Endometrium (tissue), 2 donors: ENCODE data around the gene ADAM10.

Experiments
- FAIRE-seq: peaks from 2 replicates; lab custom pipeline; 2012; peaks lifted over from hg19 to GRCh38; lab: Jason Lieb, UNC
- donor health status: control.
- donor health status: control.

ADAM10 gene

GRCh38 chr15:58755350-58755749, 5.8 kb upstream of the ADAM10 start:
- FAIRE-seq = no peak

DNA sequence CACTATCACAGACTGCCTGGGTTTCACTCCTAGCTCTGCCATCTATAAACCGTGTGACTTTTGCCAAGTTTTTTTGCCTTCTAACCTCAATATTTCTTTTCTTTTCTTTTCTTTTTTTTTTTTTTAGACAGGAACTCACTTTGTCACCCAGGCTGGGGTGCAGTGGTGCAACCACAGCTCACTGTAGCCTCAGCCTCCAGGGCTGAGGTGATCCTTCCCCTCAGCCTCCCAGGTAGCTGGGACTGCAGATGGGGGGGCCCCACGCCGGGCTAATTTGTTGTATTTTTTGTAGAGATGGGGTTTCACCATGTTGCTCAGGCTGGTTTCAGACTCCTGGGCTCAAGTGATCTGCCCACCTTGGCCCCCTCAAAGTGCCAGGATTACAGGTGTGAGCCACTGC, 3.2 kb upstream of the ADAM10 start:
- no peak for FAIRE-seq

DNA sequence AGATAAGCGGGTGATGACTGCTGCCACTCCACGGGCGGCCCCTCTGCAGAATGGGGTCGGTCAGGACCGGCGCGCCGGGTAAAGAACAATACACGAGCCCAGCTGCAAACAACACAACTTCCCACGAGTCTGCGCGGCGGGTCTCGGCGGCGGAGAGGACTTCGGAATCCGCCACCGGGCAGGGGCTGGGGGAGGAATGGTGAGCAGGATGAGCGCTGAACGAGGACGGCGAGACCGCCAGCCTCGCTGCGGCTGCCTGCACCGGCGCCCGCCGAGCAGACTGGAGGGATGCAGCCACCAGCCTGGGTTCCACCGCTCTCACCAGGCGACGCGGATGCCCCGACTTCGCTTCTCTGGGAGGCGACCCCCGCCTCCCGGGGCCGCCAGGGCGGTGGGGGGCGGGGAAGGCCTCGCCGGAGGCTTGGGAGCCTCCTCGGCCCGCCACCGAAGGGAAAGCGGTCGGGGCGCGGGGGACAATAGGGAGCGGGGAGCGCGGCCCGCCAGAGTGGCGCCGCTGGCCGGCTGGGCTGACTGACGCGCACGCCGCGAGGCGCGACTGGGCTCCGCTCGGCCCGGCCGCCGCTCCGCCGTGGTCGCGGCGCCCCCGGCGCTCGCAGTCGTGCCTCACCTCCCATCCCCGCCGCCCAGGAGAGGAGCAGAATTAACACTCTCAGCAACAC, 515 bp downstream of the ADAM10 start:
- FAIRE-seq = no peak

DNA sequence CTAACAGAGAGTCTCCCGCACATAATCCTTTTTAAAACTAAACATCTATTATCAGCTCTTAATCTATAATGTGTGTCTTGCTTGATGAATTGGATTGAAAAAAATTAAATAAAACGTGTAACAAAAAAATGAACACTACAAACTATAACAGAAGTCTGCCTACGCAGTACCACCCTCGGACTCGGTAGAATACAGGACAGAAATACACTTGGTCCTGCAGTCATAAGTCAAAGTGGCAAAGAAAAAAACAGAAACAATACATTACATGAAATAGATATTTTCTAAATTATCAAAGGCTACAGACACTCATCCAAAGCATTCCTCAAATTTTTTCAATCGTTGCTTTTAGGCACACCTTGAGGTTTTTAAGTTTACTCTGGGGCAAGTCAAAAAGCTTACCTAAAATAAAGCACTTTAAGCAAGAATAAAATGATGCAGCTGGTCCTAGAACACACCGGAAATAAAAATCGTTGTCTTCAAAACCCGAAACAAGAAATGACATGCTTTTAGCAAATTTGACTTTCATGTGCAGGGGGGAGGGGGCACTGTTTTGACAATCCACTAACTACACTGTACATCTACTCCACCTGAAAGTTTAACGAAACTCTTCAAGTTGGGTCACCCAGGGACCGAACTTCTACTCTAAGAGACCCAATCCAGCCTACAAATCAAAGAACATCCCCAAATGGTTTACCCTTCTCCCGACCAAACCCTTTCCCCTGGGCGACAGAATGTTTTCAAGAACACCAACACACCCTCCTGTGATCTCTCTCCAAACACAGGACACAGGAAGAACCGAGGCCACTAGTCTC, 1.3 kb downstream of the ADAM10 start:
- no peak for FAIRE-seq

DNA sequence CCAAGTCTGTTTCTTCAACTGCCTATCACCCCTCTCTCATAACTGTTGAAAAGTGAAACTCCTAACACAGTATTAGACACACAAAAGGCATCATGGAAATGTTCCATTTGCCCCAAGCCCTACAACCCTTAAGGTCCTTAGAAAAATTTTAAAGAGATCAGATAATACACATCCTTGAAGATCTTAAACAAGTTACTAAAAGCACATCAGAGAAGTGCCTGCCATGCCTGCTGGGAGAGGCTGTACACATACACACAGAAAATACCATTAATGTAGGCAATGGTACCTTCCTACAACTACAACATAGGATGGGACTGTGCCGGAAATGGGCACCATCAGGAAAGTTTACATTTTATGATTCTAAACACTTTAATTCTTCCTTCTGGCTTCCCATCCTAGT, 3.3 kb downstream of the ADAM10 start:
- FAIRE-seq = no peak

DNA sequence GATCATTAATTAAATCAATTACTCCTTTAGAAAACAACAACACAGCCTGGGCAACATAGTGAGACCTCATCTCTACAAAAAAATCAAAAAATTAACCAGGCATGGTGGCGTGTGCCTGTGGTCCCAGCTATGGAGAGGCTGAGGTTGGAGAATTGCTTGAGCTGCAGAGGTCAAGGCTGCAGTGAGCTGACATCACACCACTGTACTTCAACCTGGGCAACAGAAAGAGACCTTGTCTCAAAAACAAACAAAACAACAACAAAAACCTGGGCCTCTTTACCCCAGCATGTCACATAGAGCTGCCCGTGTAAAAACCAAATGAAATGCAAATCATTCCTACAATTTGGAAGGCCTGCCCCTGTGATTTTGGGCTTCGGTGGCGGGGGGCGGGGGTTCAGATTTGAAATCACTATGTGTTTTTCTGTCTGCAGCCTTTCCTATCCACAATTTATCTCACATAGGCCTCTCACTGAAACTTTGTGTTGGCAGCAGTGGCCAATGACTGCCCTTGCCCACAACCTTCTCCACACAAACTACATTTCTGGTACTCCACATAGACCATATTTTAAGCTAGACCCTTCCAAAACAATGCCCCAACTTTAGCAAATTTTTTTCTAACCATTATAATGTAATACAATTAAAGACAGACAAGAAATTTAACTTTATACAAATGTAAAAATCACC, 6.5 kb downstream of the ADAM10 start:
- FAIRE-seq = no peak

- peak; percentile 76 for FAIRE-seq
Measured at GRCh38 chr15:58742022-58742813, 7.3 kb downstream of the ADAM10 start.

- no peak for FAIRE-seq
Measured at GRCh38 chr15:58741032-58741431, 8.5 kb downstream of the ADAM10 start.

DNA sequence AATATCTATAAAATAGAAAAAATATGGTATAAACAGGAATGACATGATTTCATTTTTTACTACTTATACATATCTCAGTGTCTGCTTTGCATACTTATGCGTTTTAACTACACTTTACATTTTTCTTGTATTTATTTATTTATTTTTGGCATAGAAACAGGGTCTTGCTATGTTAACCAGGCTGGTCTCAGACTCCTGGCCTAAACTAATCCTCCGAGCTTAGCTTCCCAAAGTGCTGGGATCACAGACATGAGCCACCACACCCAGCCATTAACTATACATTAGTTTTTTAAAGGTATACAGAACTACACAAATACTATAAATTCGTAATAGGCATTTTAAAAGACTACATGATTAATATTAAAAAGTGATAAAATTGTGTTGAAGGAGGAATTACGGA, 9.1 kb downstream of the ADAM10 start:
- FAIRE-seq = no peak

DNA sequence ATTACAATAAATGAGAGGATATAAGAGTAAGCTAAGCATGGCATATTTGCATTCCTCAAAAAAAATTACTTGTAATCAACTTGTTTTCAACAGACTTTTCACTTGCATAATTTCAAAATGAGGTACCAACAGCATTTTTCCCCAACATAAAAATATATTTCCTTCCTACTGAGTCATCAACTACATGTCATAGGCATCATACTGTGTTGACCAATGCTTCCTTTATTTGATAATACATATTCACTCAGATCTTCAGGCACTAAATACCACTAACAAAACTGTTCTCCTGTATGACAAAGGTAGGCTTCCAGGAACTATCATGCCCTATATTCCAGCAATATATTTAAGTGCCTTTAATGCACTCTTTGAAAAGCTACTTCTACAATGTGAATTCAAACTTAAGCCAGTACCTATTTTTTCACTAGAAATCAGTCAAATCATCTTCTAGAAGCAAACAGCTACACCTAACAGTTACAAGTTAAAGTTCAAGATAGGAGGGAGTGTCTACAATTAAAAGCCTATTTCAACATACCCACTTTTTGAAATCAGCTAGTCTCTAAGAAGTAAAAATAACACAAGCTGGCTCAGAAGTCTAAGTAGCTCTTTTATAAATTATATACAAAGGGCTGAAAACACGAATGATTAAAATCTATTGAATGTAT, 11.3 kb downstream of the ADAM10 start:
- FAIRE-seq = no peak

DNA sequence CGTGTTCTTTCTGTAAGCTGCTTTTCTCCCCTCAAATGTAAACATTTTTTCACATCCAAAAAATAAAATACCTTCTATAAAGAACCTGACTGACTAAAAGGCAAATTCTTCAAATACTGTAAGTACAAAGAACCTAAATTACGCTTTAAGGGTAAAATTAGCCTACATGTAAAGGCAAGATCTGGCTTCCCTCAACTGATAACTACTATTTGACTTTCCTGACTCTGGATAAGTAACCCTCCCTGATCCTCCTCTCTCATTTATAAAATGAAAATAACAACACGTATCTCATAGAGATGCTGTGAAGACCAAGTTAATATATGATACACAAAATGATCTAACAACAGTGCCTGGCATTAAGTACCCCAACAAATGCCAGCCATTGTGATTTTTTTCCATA, 12.2 kb downstream of the ADAM10 start:
- no peak for FAIRE-seq

DNA sequence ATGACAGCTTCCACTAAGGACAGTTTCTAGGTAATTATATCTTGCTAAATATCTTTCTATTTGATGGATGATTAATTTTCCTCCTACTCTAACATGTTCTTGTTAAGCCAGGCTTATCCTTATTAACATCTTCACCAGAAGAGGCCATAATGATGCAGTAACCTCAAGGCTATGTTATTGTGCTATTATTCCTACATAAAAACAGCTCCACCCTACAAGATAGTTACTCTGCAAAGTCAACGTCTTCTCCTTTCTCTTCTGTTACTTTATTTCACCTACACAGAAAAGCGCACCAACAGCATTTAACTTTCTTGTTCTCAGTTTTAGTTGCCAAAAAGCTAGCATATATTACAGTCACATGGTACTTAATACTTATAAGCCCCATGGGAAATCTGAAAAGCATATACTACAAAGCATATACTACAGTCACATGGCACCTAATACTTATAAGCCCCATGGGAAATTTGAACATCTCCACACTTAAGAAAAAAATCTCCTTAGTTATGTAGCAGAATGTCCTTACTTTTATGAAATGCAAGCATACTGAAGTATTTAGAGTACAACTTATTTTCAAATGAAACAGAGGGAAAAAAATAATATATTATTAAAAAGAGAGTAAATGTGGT, 13.4 kb downstream of the ADAM10 start:
- FAIRE-seq = no peak

- FAIRE-seq = no peak
Measured at GRCh38 chr15:58734859-58735258, 14.6 kb downstream of the ADAM10 start.

GRCh38 chr15:58732625-58733363, 16.7 kb downstream of the ADAM10 start:
- no peak for FAIRE-seq

DNA sequence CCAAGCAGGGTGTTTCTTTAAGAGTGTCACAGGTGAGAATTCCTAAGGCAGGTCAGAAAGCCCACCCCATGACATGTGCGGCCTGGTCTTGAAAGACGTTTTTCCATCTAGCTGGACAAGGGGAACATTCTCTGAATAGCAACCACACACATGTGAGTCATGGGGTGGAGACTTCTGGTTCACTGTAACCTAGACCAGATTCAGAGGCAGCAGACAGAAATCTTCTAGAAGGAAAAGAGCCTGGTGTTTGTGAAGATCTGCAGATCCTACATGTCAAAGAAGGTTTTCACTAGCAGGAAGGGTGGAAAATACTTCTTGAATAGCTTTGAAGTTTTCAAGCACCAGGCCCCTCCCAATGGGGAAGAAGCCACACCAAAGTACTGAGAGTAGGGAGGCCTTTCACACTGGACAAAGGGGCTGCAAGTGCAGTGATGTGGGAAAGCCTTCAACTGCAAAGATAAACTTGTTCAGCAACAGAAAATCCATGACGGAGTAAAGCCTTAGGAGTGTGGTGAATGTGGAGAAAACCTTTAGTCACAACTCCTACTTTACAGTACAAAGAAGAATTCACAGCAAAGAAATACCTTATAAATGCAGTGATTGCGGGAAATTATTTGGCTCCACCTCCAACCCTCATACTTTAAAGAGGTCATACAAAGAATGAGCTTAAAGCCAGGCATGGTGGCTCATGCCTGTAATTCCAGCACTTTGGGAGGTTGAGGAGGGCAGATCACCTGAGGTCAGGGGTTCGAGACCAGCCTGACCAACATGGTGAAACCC, 17.6 kb downstream of the ADAM10 start:
- no peak for FAIRE-seq

DNA sequence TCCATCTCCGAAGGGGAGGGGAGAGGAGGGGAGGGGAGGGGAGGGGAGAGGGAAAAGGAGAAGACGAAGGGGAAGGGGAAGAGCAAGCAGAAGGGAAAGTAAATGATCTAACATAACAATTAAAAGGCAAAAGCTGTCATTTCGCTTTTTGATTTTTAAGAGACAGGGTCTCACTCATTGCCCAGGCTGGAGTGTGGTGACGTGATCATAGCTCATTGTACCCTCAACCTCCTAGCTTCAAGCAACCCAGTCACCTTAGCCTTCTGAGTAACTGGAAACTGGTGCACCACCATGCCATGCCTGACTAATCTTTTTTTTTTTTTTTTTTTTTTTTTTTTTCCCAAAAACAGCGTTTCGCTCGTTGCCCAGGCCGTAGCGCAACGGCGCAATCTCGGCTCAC, 22.6 kb downstream of the ADAM10 start:
- FAIRE-seq = no peak

- no peak for FAIRE-seq
Measured at GRCh38 chr15:58724466-58724865, 25.0 kb downstream of the ADAM10 start.

DNA sequence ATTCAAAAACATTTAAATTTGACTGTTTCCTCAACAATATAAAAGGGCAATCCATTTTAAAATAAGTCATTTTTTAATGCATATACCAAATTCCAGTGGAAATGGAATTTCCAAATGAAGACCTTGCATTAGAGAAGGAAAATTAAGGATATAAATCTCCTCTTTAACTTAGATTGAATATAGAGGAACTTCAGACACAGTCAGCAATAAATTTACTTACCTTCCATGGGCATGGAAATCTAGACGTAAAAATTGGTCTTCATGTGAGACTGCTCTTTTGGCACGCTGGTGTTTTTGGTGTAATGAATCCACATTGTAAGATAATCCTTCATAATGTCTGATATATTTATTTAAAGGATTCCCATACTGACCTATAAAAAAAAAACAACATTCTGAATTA, 32.1 kb downstream of the ADAM10 start:
- FAIRE-seq = no peak

GRCh38 chr15:58716027-58716426, 33.5 kb downstream of the ADAM10 start:
- FAIRE-seq = peak; percentile 41
